SK-N-SH (cell line): ENCODE data around the gene NRN1L.

ENCODE experiments used
- EZH2phosphoT487 ChIP-seq: fragments of 200-600 bp; sonication (generic); IDR thresholded peaks from 2 replicates; pipeline ENCODE4 v1.6.1; 2017; ENCODE audit warnings: low read depth, mixed run types, mild to moderate bottlenecking, antibody characterized with exemption, moderate library complexity, borderline replicate concordance
- IRF3 ChIP-seq: fragments of 150-350 bp; IDR thresholded peaks from 2 replicates; pipeline ENCODE4 v1.6.1; 2016; ENCODE audit warnings: mild to moderate bottlenecking, low read depth, low read length
- MAX ChIP-seq: IDR thresholded peaks from 2 replicates; pipeline ENCODE4 v1.4.0; 2012; ENCODE audit warnings: low read depth
- NRF1 ChIP-seq: IDR thresholded peaks from 2 replicates; pipeline ENCODE4 v1.6.1; 2012; ENCODE audit warnings: low read depth, mild to moderate bottlenecking, low read length
- POLR2AphosphoS5 ChIP-seq: IDR thresholded peaks from 2 replicates; pipeline ENCODE4 v1.6.1; 2012; ENCODE audit warnings: low read depth, low read length
- RFX5 ChIP-seq: IDR thresholded peaks from 2 replicates; pipeline ENCODE4 v1.6.1; 2012; ENCODE audit warnings: mild to moderate bottlenecking, improper control_type of control experiment, low read length
- SIN3A ChIP-seq: IDR thresholded peaks from 2 replicates; pipeline ENCODE4 v1.6.1; 2012; ENCODE audit warnings: low read depth, mild to moderate bottlenecking, low read length, moderate library complexity, borderline replicate concordance
- SMC3 ChIP-seq: IDR thresholded peaks from 2 replicates; pipeline ENCODE4 v1.6.1; 2012; ENCODE audit warnings: low read depth, low read length, improper control_type of control experiment
- TEAD4 ChIP-seq: IDR thresholded peaks from 2 replicates; pipeline ENCODE4 v1.4.0; 2012; ENCODE audit warnings: mild to moderate bottlenecking, borderline replicate concordance; ENCODE audit not compliant: insufficient read depth
- USF2 ChIP-seq: fragments of 150-350 bp; IDR thresholded peaks from 2 replicates; pipeline ENCODE4 v1.6.1; 2017; ENCODE audit warnings: antibody characterized with exemption, low read length, low read depth, borderline replicate concordance
- TF ChIP-seq, protein P1 (sequence below): fragments of 200-600 bp; sonication (generic); IDR thresholded peaks from 2 replicates; pipeline ENCODE4 v1.6.1; 2017; ENCODE audit warnings: antibody characterized with exemption, mild to moderate bottlenecking, moderate library complexity

DNA sequence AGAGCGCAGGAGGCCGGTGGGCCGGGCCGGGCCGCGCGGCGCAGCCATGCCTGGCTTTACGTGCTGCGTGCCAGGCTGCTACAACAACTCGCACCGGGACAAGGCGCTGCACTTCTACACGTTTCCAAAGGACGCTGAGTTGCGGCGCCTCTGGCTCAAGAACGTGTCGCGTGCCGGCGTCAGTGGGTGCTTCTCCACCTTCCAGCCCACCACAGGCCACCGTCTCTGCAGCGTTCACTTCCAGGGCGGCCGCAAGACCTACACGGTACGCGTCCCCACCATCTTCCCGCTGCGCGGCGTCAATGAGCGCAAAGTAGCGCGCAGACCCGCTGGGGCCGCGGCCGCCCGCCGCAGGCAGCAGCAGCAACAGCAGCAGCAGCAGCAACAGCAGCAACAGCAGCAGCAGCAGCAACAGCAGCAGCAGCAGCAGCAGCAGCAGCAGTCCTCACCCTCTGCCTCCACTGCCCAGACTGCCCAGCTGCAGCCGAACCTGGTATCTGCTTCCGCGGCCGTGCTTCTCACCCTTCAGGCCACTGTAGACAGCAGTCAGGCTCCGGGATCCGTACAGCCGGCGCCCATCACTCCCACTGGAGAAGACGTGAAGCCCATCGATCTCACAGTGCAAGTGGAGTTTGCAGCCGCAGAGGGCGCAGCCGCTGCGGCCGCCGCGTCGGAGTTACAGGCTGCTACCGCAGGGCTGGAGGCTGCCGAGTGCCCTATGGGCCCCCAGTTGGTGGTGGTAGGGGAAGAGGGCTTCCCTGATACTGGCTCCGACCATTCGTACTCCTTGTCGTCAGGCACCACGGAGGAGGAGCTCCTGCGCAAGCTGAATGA lies 42.0 kb upstream of the NRN1L start:
- TF ChIP-seq SMC3 = no peak
- TF ChIP-seq EZH2phosphoT487 = no peak
- TF ChIP-seq USF2 = no peak
- TF ChIP-seq, protein P1, sequence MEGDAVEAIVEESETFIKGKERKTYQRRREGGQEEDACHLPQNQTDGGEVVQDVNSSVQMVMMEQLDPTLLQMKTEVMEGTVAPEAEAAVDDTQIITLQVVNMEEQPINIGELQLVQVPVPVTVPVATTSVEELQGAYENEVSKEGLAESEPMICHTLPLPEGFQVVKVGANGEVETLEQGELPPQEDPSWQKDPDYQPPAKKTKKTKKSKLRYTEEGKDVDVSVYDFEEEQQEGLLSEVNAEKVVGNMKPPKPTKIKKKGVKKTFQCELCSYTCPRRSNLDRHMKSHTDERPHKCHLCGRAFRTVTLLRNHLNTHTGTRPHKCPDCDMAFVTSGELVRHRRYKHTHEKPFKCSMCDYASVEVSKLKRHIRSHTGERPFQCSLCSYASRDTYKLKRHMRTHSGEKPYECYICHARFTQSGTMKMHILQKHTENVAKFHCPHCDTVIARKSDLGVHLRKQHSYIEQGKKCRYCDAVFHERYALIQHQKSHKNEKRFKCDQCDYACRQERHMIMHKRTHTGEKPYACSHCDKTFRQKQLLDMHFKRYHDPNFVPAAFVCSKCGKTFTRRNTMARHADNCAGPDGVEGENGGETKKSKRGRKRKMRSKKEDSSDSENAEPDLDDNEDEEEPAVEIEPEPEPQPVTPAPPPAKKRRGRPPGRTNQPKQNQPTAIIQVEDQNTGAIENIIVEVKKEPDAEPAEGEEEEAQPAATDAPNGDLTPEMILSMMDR = peak; percentile 45
- no peak for TF ChIP-seq POLR2AphosphoS5
- TF ChIP-seq IRF3 = no peak
- TF ChIP-seq NRF1 = peak; percentile 44
- no peak for TF ChIP-seq SIN3A
- peak; percentile 73; the same call in 1 of the 2 replicates for TF ChIP-seq MAX
- TF ChIP-seq TEAD4 = no peak
- no peak for TF ChIP-seq RFX5
